Right renal cortex interstitium (tissue), 3 donors: ENCODE results near the gene TYRO3. TPM values are rescaled to one million over a fixed set of nuclear protein-coding genes. Genes with fewer than 3 reads are reported as not detected.

Experiments used
- DNase-seq, 3 donors: peaks; one replicate each; pipeline ENCODE4 v3.0.0-alpha.2; 2013; ENCODE audit warnings: low read depth in 3 of 3, low spot score in 2 of 3
- polyA plus RNA-seq, 3 donors: library from polyadenylated mRNA; unstranded; fragments of 120-200 nt; gene quantifications; one replicate each; pipeline ENCODE4 v1.2.1, GENCODE V29; 2013; ENCODE audit not compliant: insufficient read length in 3 of 3

The TYRO3 gene
- polyA plus RNA-seq = 100 to 1,000 TPM; 149 to 175 (median 154) TPM

DNA sequence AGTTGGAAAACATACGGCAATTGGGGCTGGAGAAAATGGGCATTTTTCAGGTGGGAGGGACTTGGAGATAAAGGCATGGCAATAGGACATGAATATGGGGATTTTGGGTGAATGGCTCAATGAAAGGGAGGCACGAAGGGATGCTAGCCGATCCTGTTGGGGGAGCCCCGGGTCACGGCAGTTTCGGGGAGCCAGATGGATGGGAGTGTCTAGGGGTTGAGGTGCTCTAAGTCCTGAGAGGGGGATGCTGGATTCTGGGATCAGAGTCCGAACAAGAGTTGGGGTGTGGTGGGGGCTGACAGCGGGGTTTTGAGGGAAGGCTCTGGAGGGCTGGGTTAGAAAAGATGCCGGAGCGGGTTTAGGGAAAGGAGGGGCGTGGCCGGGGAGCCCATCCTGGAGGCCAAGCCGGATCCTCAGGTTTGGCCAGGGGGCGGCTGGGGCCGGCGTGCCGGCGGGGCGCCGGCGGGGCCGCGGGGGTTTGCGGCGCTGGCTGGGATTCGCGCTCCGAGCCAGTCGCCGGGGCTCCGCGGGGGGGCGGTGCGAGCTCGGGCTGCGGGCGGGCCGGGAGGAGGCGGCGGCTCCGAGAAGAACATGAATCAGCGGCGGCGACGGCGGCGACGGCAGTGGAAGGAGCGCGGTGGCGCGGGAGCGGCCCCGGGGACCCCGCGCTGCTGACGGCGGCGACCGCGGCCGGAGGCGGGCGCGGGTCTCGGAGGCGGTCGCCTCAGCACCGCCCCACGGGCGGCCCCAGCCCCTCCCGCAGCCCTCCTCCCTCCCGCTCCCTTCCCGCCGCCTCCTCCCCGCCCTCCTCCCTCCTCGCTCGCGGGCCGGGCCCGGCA lies at the start of gene TYRO3:
Gene TYRO3 (plus strand): TSS at position 813 of the 839 bp plus-strand sequence. CDS start 46 bp downstream, outside the sequence.
- DNase-seq = no peak

GRCh38 chr15:41510728-41511127 lies 48.3 kb upstream of the TYRO3 start:
- DNase-seq = no peak

GRCh38 chr15:41511331-41511898 lies 47.6 kb upstream of the TYRO3 start:
- DNase-seq = no peak

DNA sequence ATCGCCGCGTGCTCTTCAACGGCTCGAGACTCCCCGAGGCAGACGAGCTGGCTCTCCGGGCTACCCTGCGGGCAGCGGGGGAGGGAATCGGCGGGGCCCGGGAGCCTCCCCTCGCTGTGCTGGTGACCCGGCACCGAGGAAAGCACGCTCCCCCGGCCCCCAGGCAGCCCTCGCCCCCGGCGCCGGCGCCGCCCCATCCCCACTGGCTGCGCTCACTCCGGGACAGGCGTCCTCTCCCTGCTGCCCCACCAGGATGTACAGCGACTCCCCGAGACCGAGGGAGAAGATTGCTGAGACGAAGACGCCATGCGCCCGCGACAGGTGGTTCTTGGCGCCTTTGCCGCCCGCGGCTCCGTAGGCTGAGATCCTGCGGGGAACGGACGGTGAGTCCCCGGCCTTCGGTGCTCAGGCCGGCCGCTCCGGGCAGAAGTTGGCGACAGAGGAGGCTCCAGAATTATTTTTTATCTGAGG lies 47.1 kb upstream of the TYRO3 start:
- no peak for DNase-seq

- DNase-seq = no peak
Observed at GRCh38 chr15:41512512-41512939, 46.5 kb upstream of the TYRO3 start.

GRCh38 chr15:41512940-41513505 lies 46.0 kb upstream of the TYRO3 start:
- no peak for DNase-seq

DNA sequence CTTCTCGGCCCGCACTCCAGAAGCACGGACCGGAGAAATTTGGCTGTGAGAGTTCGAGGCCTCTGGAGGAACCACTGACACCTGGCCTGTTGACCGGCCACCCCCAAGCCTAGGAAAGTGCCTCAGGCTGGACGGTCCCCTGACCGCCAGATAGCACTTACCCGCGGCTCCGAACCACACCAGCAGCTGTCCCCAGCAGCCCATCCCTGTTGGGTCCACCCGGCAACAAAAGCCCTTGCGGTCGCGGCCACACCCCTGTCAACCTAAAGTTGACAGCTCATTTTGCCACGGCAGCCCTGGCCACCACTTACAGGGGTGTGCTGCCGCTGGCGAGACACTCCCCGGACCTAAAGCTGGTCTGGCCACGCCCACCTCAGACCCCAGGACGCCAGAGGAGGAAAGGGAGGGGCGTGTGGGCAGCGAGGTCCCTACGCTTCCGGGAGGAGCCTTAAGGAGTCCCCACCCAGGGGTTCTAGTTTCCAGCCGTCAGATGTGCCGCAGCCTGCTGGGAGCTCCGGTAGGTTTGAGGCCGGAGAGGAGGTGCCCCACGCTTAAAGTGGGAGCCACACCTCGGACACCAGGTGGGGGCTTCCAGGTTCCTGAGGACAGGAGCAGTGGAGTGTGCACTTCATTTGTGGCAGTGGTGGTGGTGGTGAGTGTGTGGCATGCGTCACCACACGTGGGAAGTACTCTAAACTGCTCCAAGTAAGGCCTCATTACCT lies 45.3 kb upstream of the TYRO3 start, which contains the start of gene LTK:
Gene LTK (minus strand): TSS at position 322 of the 722 bp plus-strand sequence. CDS start 118 bp downstream, at position 204.
- no peak for DNase-seq

- DNase-seq = no peak
Observed at GRCh38 chr15:41517895-41518449, 41.0 kb upstream of the TYRO3 start.

- no peak for DNase-seq
Observed at GRCh38 chr15:41520636-41521035, 38.4 kb upstream of the TYRO3 start.

GRCh38 chr15:41521614-41522013 lies 37.4 kb upstream of the TYRO3 start:
- DNase-seq = no peak

DNA sequence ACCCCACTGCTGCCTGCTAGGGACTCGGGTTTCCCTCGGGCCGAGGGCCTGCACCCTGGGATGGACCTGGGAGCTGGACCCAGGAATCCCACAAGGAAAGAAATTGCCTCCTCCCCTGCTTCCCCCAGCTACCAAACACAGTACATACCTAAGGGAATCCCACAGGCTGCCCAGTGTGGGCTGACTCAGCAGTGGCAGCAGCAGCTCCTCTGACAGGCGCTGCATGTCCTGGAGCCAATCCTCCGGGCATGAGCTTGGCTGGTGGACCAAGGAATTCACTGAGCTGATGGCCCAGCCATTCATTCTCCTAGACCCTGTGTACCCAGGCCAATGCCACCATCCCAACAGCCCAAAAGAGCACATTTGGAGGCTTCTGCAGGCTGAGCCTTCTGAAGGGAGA lies 35.9 kb upstream of the TYRO3 start:
- no peak for DNase-seq

- DNase-seq = no peak
Observed at GRCh38 chr15:41530363-41530956, 28.6 kb upstream of the TYRO3 start.

- DNase-seq = no peak
Observed at GRCh38 chr15:41535544-41535943, 23.5 kb upstream of the TYRO3 start.

DNA sequence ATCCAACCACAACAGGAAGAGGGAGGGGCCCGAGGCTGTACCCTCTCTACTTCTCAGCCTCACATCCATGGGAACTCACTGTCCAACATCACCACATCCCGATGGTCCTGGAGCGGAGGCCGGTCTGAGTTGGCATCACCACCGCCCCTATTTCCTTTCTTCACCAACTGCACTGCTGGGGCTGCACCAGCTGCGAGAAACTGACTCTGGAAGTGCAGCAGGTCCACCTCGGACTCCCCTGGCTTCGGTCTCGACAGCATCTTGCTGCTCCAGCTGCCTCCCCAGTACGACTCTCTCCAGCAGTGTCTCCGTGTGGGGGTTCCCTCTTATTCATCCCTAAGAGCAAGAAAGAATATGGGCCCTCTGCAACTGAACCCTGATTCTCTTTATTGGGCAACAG lies 22.1 kb upstream of the TYRO3 start:
- no peak for DNase-seq

GRCh38 chr15:41543521-41543870 lies 15.5 kb upstream of the TYRO3 start:
- DNase-seq = no peak

GRCh38 chr15:41544650-41545015 lies 14.4 kb upstream of the TYRO3 start:
- DNase-seq = no peak

DNA sequence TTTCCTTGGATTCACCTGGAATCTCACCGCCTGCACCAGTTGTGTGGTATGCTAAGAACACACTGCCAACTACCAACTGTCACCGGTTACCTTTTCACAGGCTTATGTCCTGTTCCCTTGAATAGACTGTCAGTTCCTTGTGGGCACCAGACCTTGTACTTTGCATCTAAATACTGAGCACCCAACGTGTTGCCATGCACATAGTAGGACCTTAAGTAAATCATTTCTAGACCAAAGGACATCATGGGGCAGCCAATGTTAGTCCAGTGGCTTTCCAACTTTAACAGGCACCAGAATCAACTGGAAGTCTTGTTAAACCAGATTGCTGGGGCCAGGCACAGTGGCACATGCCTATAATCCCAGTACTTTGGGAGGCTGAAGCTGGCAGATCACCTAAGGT lies 13.8 kb upstream of the TYRO3 start:
- DNase-seq = no peak

DNA sequence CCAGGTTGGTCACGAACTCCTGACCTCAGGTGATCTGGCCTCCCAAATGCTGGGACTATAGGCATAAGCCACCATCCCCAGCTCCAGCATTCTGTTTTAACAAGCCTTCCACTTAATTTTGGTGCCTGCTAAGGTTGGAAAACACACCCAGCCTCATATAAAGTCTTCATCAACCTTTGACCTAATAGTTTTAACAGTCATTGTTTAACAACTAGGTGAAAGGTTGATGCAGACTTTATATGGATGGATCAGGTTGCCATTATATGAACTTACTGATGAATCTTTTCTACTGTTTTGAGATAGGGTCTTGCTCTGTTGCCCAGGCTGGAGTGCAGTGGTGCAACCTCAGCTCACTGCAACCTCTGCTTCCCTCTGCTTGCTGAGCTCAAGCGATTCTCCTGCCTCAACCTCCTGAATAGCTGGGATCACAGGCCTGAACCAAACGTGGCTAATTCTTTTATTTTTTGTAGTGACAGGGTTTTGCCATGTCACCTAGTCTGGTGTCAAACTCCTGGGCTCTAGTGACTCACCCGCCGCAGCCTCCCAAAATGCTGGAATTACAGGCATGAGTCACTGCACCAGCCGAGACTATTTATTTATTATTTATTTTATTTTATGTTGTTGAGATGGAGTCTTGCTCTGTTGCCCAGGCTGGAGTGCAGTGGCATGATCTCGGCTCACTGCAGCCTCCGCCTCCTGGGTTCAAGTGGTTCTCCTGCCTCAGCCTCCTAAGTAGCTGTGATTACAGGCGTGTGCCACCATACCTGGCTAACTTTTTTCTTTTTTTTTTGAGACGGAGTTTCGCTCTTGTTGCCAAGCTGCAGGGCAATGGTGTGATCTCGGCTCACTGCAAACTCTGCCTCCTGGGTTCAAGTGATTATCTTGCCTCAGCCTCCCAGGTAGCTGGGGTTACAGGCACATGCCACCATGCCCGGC lies 11.9 kb upstream of the TYRO3 start:
- DNase-seq = no peak

GRCh38 chr15:41550066-41550775 lies 8.8 kb upstream of the TYRO3 start:
- DNase-seq = no peak
